Prostate gland (tissue), 2 donors: ENCODE results near the gene ZNF431. TPM values are rescaled to one million over a fixed set of nuclear protein-coding genes. Genes with fewer than 3 reads are reported as not detected.

Source experiments
- DNase-seq: peaks from one replicate; pipeline ENCODE4 v3.0.0-alpha.2; 2019; ENCODE audit warnings: low spot score
- H3K27ac ChIP-seq, 2 donors: fragments of 200-600 bp; sonication (generic); 2 replicates each; pipeline ENCODE4 v1.5.1; 2017 to 2019
- H3K27me3 ChIP-seq: fragments of 200-600 bp; sonication (generic); replicated peaks from 2 replicates; pipeline ENCODE4 v1.5.1; 2019; ENCODE audit not compliant: insufficient read depth
- H3K36me3 ChIP-seq, 2 donors: fragments of 200-600 bp; sonication (generic); 1 replicate in 1 of 2; 2 replicates in 1 of 2; pipeline versions ENCODE4 v1.5.1 to v1.8.1; 2017 to 2019
- H3K4me1 ChIP-seq: fragments of 200-600 bp; sonication (generic); replicated peaks from 2 replicates; pipeline ENCODE4 v1.5.1; 2019
- H3K4me3 ChIP-seq, 2 donors: fragments of 200-600 bp; sonication (generic); 2 replicates each; pipeline ENCODE4 v1.5.1; 2017 to 2019
- H3K9me3 ChIP-seq: fragments of 200-600 bp; sonication (generic); 2 replicates; pipeline ENCODE4 v1.5.1; 2017
- POLR2A ChIP-seq: fragments of 450-650 bp; IDR thresholded peaks from one replicate; pipeline ENCODE4 v1.6.1; 2016; ENCODE audit warnings: antibody characterized with exemption, mild to moderate bottlenecking
- POLR2AphosphoS5 ChIP-seq: sonication (generic); formaldehyde crosslinking; IDR thresholded peaks from one replicate; pipeline ENCODE4 v1.6.1; 2017; ENCODE audit warnings: antibody characterized with exemption
- WGBS: methylation state at CpG from one replicate; pipeline ENCODE4 v1.1.5; 2018; 5-methylcytosine and 5-hydroxymethylcytosine counted together
- intact Hi-C: fragments of 100-400 bp; cut with DNase I; formaldehyde crosslinking; loops from one replicate; pipeline ENCODE4 v1.14.2; 2022
- total RNA-seq, 2 donors: library from RNA; depleted of rRNA; stranded (reverse); fragments of >200 nt; gene quantifications; one replicate each; pipeline ENCODE4 v1.1.0, GENCODE V29; 2016
- TF ChIP-seq, protein P1 (sequence below), 4 experiments: fragments of 200-600 bp in 2 of 4; fragments of 450-650 bp in 2 of 4; sonication (generic) in 2 of 4; IDR thresholded peaks; 1 replicate in 3 of 4; 2 replicates in 1 of 4; pipeline ENCODE4 v1.5.1; 2016 to 2019; ENCODE audit warnings: antibody characterized with exemption in 4 of 4, mild to moderate bottlenecking in 2 of 4, moderate library complexity in 2 of 4

The ZNF431 gene
- total RNA-seq, 2 donors from 2014 or later, result 12.7 to 54.7 TPM

DNA sequence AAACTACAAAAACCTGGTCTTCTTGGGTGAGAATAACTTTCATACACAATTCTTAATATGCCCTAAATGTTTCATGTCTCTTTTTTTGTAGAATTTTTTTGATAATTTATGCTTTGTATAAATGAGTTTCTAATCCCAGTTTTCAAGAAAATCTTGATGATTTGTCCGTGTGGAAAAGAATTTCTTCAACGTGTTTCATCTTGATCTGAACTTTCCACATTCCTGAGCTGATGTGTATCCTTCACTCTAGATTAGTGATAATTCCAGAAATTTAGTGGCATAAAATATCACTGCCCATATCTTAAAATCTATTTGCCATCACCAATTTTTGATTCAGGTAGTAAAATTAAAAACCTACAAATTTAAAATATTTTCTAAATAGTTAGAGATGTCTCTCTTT, 24.6 kb downstream of the ZNF431 start:
- intact Hi-C loops, result no loop called here

DNA sequence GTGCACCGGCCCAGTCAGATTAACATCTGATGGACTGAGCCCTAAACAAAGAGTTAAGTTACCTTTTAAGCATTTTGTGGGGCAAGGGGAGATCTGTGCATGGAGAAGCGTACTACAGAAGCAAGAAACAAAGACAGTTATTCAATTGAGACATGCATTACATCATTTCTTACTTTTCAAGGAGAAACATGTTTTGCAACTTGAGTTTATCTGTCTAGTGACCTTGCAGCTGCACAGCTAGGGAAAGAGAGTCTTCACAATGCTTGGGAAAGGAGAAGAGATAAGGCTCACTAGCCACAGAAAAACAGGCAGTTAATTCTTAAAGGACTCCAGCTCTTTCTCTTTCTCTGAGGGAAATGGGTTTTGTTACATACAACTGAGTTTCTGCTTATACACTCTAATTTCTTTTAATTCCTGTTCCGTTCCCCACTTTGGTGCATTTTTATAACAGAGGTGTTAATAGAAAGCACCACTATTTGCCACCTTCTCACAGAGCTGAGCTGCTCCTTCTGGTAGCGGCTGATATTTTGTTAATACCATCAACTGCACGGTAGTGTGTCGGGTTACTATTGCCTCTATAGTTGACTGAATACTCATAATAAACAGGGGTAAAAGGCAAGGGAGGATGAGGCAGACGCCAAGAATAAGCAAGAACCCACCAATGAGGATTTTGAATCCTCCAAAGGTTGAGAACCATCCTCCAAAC, 55.9 kb downstream of the ZNF431 start:
- H3K9me3 ChIP-seq, result no peaks in the 10 kb centered on the region
- no peak overlapping the region for H3K4me3 ChIP-seq
- 51% methylated on average over 7 of the region's 7 CpGs for WGBS
- TF ChIP-seq POLR2AphosphoS5 (no peak), POLR2A (no peak)
- TF ChIP-seq, protein P1, sequence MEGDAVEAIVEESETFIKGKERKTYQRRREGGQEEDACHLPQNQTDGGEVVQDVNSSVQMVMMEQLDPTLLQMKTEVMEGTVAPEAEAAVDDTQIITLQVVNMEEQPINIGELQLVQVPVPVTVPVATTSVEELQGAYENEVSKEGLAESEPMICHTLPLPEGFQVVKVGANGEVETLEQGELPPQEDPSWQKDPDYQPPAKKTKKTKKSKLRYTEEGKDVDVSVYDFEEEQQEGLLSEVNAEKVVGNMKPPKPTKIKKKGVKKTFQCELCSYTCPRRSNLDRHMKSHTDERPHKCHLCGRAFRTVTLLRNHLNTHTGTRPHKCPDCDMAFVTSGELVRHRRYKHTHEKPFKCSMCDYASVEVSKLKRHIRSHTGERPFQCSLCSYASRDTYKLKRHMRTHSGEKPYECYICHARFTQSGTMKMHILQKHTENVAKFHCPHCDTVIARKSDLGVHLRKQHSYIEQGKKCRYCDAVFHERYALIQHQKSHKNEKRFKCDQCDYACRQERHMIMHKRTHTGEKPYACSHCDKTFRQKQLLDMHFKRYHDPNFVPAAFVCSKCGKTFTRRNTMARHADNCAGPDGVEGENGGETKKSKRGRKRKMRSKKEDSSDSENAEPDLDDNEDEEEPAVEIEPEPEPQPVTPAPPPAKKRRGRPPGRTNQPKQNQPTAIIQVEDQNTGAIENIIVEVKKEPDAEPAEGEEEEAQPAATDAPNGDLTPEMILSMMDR (IDR thresholded peaks at IDR 0.05), result no peak
- no peaks in the 10 kb centered on the region for H3K36me3 ChIP-seq
- H3K4me1 ChIP-seq, result no peaks in the 10 kb centered on the region
- H3K27me3 ChIP-seq, result no peaks in the 10 kb centered on the region
- no peak for DNase-seq
- intact Hi-C loops, result no loop called here
- H3K27ac ChIP-seq, result no peak overlapping the region

More for the DNA sequence above, 24.6 kb downstream of the ZNF431 start:
- Histone ChIP-seq H3K9me3 (no peaks in the 10 kb centered on the region), H3K4me1 (no peaks in the 10 kb centered on the region), H3K27me3 (no peaks in the 10 kb centered on the region), H3K27ac (no peak overlapping the region), H3K36me3 (peaks cover 0 to 6% of the 10 kb centered on the region in 2 donors), H3K4me3 (no peak overlapping the region)
- TF ChIP-seq, protein P1 (IDR thresholded peaks at IDR 0.05), result no peak
- TF ChIP-seq POLR2AphosphoS5 (no peak), POLR2A (no peak)
- DNase-seq, result no peak
- 53% methylated on average over 2 of the region's 2 CpGs for WGBS

DNA sequence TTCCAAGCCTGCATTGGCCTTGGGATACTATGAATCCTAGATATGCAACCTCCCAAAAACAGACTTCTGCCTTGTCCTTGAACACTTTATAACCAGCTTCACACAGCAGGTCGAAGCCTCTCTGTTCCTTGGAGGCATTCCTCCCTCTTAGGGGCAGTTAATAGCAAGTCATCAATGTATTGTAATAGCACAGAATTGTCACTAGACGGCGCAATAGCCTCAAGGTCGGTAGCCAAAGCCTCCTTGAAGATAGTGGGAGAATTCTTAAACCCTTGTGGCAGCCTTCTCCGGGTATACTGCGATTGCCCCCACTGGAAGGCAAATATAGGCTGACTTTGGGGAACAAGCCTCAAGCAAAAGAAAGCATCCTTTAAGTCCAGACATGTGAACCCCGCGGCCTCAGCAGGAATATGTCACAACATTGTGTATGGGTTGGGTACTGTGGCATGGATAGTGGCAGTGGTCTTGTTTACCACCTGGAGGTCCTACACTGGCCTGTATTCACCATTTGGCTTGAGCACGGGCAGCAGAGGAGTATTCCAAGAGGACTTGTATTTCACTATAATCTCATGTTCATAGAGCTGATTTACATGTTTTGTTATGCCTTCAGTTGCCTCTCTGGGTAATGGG, 61.1 kb downstream of the ZNF431 start:
- intact Hi-C loops, result loop anchor here (5.0 kb wide), 1 partner anchor 494 kb away; no protein-coding TSS in a partner anchor
- Histone ChIP-seq H3K27me3 (no peaks in the 10 kb centered on the region), H3K4me3 (no peak overlapping the region), H3K9me3 (no peaks in the 10 kb centered on the region), H3K36me3 (no peaks in the 10 kb centered on the region), H3K27ac (no peak overlapping the region), H3K4me1 (no peaks in the 10 kb centered on the region)
- 49% methylated on average over 9 of the region's 9 CpGs for WGBS
- peak; percentile 17 for DNase-seq
- no peak for TF ChIP-seq POLR2A
- TF ChIP-seq, protein P1 (IDR thresholded peaks at IDR 0.05), result peak; percentile 20 to 57 (median 56)
- TF ChIP-seq POLR2AphosphoS5, result no peak

DNA sequence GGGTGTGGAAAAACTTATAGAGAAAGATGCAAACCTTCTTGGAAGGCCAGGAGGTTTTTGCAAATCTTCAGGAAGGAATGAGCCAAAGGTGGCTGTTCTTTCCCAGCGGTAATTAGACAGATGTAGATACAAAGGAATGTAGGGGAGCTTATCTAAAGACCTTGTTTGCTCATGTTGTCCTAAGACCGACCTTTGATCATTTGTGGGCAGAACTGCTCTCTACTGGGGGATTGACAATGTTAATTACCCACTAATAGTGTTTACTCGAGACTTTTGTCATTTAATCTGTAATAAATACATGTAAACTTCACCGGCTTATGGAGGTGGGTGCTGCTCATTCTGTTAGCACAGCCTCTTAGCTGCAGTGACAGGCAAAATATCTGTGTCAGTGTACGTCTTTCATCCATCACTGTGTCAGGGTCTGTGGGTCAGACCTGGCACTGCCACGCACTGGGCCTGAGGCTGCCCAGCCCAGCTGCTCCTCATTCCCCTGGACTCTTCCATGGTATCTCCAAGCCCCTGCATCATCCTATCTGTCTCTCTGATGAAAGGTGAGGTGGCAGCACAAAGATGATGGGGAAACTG, 68.3 kb downstream of the ZNF431 start:
- intact Hi-C loops, result no loop called here
- H3K27me3 ChIP-seq, result no peaks in the 10 kb centered on the region
- 23% methylated on average over 6 of the region's 6 CpGs for WGBS
- no peak for DNase-seq
- no peaks in the 10 kb centered on the region for H3K9me3 ChIP-seq
- TF ChIP-seq, protein P1 (IDR thresholded peaks at IDR 0.05), result no peak
- TF ChIP-seq POLR2AphosphoS5 (no peak), POLR2A (no peak)
- H3K4me1 ChIP-seq, result no peaks in the 10 kb centered on the region
- no peak overlapping the region for H3K27ac ChIP-seq
- H3K4me3 ChIP-seq, result no peak overlapping the region
- no peaks in the 10 kb centered on the region for H3K36me3 ChIP-seq
